Endothelial cell of umbilical vein (primary cell): ENCODE results near the gene ARMC3. TPM values are rescaled to one million over a fixed set of nuclear protein-coding genes. Genes with fewer than 3 reads are reported as not detected.

Experiments used
- BruUV-seq: library from RNA; stranded (reverse); fragments of 400-500 nt; replicated peaks from 2 replicates; lab custom pipeline; 2021; lab: Mats Ljungman, UMichigan
- CTCF ChIA-PET: fragments of 300-600, 350-600 bp; sonication (Branson Sonifier 250); formaldehyde crosslinking; loops from one replicate; lab custom pipeline; 2021; ENCODE audit warnings: antibody characterized with exemption, inconsistent platforms; lab: Charles Lee
- POLR2A ChIA-PET: fragments of 300-600, 350-600 bp; sonication (Branson Sonifier 250); formaldehyde crosslinking; loops from one replicate; lab custom pipeline; 2021; ENCODE audit warnings: antibody characterized with exemption, inconsistent platforms; lab: Charles Lee
- DNase-seq: peaks from one replicate; pipeline ENCODE4 v3.0.0-alpha.2; 2011; ENCODE audit warnings: low read depth, low spot score
- FAIRE-seq: peaks from 2 replicates; lab custom pipeline; 2011; peaks lifted over from hg19 to GRCh38; lab: Jason Lieb, UNC
- H2AFZ ChIP-seq: 2 replicates; pipeline ENCODE4 v1.6.0; 2012; ENCODE audit warnings: low read depth, low read length, control low read depth, inconsistent platforms
- H3K27ac ChIP-seq: 2 replicates; pipeline ENCODE4 v1.5.1; 2011; ENCODE audit warnings: low read depth, mild to moderate bottlenecking, control low read depth, low read length, moderate library complexity; ENCODE audit not compliant: insufficient read depth
- H3K27me3 ChIP-seq, 2 experiments: 2 replicates each; pipeline versions ENCODE4 v1.6.0 to v1.6.1; 2011; ENCODE audit warnings: low read length in 2 of 2, mixed read lengths in 1 of 2; ENCODE audit not compliant: control insufficient read depth in 2 of 2, insufficient read depth in 2 of 2
- H3K36me3 ChIP-seq, 2 experiments: 2 replicates in 1 of 2; 3 replicates in 1 of 2; pipeline ENCODE4 v1.5.1; 2011; ENCODE audit warnings: low read length in 2 of 2, mild to moderate bottlenecking in 1 of 2, moderate library complexity in 1 of 2; ENCODE audit not compliant: control insufficient read depth in 2 of 2, insufficient read depth in 2 of 2; ENCODE audit errors: extremely low read depth in 1 of 2
- H3K4me1 ChIP-seq: 3 replicates; pipeline ENCODE4 v1.5.1; 2011; ENCODE audit warnings: mild to moderate bottlenecking, low read length; ENCODE audit not compliant: control insufficient read depth, insufficient read depth; ENCODE audit errors: extremely low read depth
- H3K4me2 ChIP-seq: 2 replicates; pipeline ENCODE4 v1.6.1; 2011; ENCODE audit warnings: low read length, control low read depth, mixed read lengths; ENCODE audit not compliant: insufficient read depth
- H3K4me3 ChIP-seq, 3 experiments: fragments of 200-600 bp in 1 of 3; sonication (generic), shearing (Covaris generic) in 1 of 3; replicated peaks in 1 of 3; 2 replicates each; pipeline ENCODE4 v1.5.1; 2011 to 2016; ENCODE audit warnings: control low read depth in 3 of 3, low read length in 3 of 3, mild to moderate bottlenecking in 2 of 3, inconsistent platforms in 1 of 3, low read depth in 1 of 3, moderate library complexity in 1 of 3; ENCODE audit not compliant: insufficient read depth in 1 of 3
- H3K79me2 ChIP-seq: 2 replicates; pipeline ENCODE4 v1.6.0; 2012; ENCODE audit warnings: low read length, inconsistent platforms; ENCODE audit not compliant: control insufficient read depth, insufficient read depth
- H3K9ac ChIP-seq: replicated peaks from 2 replicates; pipeline ENCODE3; 2011; ENCODE audit warnings: low read length, control low read depth; ENCODE audit not compliant: insufficient read depth; ENCODE audit errors: extremely low read depth
- H3K9me1 ChIP-seq: replicated peaks from 3 replicates; pipeline ENCODE4 v1.6.0; 2011; ENCODE audit warnings: mild to moderate bottlenecking, low read length; ENCODE audit not compliant: control insufficient read depth, insufficient read depth; ENCODE audit errors: extremely low read depth
- H3K9me3 ChIP-seq: replicated peaks from 2 replicates; pipeline ENCODE4 v1.5.1; 2012; ENCODE audit warnings: low read length, inconsistent platforms; ENCODE audit not compliant: control insufficient read depth, insufficient read depth
- H4K20me1 ChIP-seq: replicated peaks from 2 replicates; pipeline ENCODE3; 2011; ENCODE audit warnings: mild to moderate bottlenecking, low read length; ENCODE audit not compliant: control insufficient read depth, insufficient read depth; ENCODE audit errors: extremely low read depth
- EZH2 ChIP-seq: IDR thresholded peaks from 2 replicates; pipeline ENCODE4 v1.6.1; 2012; ENCODE audit warnings: borderline replicate concordance, low read depth, mild to moderate bottlenecking, moderate library complexity, low read length, inconsistent platforms; ENCODE audit not compliant: severe bottlenecking
- GATA2 ChIP-seq: IDR thresholded peaks from 2 replicates; pipeline ENCODE4 v1.7.0; 2011; ENCODE audit warnings: low read depth, mild to moderate bottlenecking, moderate library complexity, mixed read lengths, low read length; ENCODE audit not compliant: insufficient read length, insufficient read depth
- JUN ChIP-seq: IDR thresholded peaks from 2 replicates; pipeline ENCODE4 v1.6.1; 2011; ENCODE audit warnings: borderline replicate concordance, low read depth; ENCODE audit not compliant: insufficient read length, insufficient read depth
- MYC ChIP-seq: IDR thresholded peaks from one replicate; pipeline ENCODE4 v1.6.1; 2011; ENCODE audit warnings: mild to moderate bottlenecking, low read depth, low read length
- POLR2AphosphoS5 ChIP-seq: IDR thresholded peaks from 2 replicates; pipeline ENCODE4 v1.6.1; 2012; ENCODE audit warnings: low read depth, mild to moderate bottlenecking, control low read depth, low read length, moderate library complexity; ENCODE audit not compliant: insufficient read depth
- dilution Hi-C: fragments of 300-500 bp; cut with MboI; formaldehyde crosslinking; loops from one replicate; pipeline ENCODE4 v1.15.0; 2019; ENCODE audit warnings: low sequenced_read_pairs; ENCODE audit not compliant: extremely low pct_ligation_motif_present
- intact Hi-C: fragments of 100-400 bp; cut with micrococcal nuclease; formaldehyde crosslinking; loops from one replicate; pipeline ENCODE4 v1.10.0; 2022
- polyA plus RNA-seq, 4 experiments: library from polyadenylated mRNA; depleted of rRNA in 3 of 4; stranded (reverse) in 3 of 4; unstranded in 1 of 4; fragments of >200 nt; gene quantifications; 2 replicates each; pipeline versions ENCODE4 v1.2.1 to v1.2.3, GENCODE V29; 2011 to 2012; ENCODE audit warnings: missing spikeins in 1 of 4
- total RNA-seq: library from RNA; stranded (reverse); gene quantifications from 2 replicates; pipeline ENCODE4 v1.2.3, GENCODE V29; 2021
- TF ChIP-seq, protein P1 (sequence below), 2 donors: IDR thresholded peaks; 1 replicate in 1 of 2; 2 replicates in 1 of 2; pipeline ENCODE4 v1.5.1; 2011; ENCODE audit warnings: low read length in 2 of 2, mild to moderate bottlenecking in 2 of 2, moderate library complexity in 2 of 2, control low read depth in 1 of 2, inconsistent platforms in 1 of 2, low read depth in 1 of 2; ENCODE audit not compliant: insufficient read depth in 1 of 2; ENCODE audit errors: extremely low read depth in 1 of 2
- TF ChIP-seq, protein P2 (sequence below): IDR thresholded peaks from 2 replicates; pipeline ENCODE4 v1.6.1; 2011; ENCODE audit not compliant: insufficient read depth, insufficient read length

Gene ARMC3
- total and polyA plus RNA-seq, 2 donors (not counting 3 experiments of a cell fraction or from before 2014, with no cell fraction given): not detected

DNA sequence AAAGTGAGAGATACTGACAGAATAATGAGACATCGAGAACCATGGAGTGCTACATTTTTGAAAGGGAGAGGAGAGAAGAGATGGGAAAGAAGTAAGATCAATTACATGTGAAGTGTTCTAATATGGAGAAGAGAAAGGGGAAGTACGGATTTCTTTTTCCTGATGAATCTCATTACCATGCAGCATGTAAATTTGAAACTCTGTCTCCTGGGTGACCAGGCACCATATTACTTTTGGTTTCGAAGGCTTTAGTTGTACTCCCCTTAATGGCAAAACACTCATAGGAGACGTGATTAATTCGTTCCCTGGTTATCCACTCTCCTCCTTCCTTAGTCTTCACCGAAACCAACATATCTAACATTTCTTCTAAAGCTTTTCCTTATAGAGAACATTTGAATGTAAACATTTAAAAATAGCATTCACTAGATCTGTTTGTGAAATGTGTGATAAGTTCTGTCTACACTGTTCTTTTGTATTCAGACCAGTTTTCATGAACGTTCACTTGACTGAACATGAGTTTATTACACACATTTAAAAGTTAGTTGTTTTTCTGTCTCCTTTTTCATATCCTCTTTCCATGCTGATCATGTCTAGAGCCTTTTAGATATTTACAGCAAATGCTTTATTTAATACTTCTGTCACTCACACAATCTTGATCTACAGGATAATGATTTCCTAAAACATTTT lies 87.3 kb downstream of the ARMC3 start:
- Histone ChIP-seq H3K9me3 (no peaks in the 10 kb centered on the region), H3K9ac (no peak overlapping the region), H3K79me2 (no peaks in the 10 kb centered on the region), H3K4me2 (no peak overlapping the region), H3K9me1 (no peaks in the 10 kb centered on the region), H2AFZ (no peak overlapping the region), H3K27me3 (no peaks in the 10 kb centered on the region), H3K36me3 (no peaks in the 10 kb centered on the region), H3K4me3 (no peak overlapping the region), H3K27ac (no peak overlapping the region), H4K20me1 (no peaks in the 10 kb centered on the region), H3K4me1 (no peaks in the 10 kb centered on the region)
- BruUV-seq: no TSS peak
- POLR2A ChIA-PET: no interaction called here
- FAIRE-seq (no peak), DNase-seq (no peak)
- CTCF ChIA-PET: no interaction called here
- dilution Hi-C loops: no loop called here
- intact Hi-C loops: no loop called here
- TF ChIP-seq, protein P1, sequence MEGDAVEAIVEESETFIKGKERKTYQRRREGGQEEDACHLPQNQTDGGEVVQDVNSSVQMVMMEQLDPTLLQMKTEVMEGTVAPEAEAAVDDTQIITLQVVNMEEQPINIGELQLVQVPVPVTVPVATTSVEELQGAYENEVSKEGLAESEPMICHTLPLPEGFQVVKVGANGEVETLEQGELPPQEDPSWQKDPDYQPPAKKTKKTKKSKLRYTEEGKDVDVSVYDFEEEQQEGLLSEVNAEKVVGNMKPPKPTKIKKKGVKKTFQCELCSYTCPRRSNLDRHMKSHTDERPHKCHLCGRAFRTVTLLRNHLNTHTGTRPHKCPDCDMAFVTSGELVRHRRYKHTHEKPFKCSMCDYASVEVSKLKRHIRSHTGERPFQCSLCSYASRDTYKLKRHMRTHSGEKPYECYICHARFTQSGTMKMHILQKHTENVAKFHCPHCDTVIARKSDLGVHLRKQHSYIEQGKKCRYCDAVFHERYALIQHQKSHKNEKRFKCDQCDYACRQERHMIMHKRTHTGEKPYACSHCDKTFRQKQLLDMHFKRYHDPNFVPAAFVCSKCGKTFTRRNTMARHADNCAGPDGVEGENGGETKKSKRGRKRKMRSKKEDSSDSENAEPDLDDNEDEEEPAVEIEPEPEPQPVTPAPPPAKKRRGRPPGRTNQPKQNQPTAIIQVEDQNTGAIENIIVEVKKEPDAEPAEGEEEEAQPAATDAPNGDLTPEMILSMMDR (IDR thresholded peaks at IDR 0.05; ENCODE audit: extremely low read depth in 1 of 2, insufficient read depth in 1 of 2, low read depth in 1 of 2, low read length in 2 of 2): no peak
- TF ChIP-seq, protein P2, sequence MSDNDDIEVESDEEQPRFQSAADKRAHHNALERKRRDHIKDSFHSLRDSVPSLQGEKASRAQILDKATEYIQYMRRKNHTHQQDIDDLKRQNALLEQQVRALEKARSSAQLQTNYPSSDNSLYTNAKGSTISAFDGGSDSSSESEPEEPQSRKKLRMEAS: no peak
- TF ChIP-seq MYC: no peak
- TF ChIP-seq EZH2: no peak

DNA sequence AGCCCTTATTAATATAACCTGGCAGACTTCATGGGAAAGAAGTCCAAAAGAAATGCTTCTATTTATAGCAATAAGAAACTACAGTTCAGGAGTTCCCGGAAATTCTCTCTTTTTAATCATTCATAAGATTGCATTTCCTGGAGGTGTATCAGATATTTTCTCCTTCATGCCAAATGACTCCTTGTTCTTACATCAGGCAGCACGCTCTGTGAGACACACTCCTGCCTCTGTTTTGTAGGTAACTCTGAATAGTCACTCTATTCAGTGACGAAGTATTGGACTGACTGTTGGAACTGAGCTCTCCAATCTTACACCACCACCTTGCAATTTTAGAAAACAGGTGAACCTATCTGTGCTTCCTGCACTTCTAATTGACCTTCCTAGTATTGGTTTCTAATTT lies 88.8 kb downstream of the ARMC3 start:
- H3K4me1 ChIP-seq: no peaks in the 10 kb centered on the region
- dilution Hi-C loops (no loop called here), intact Hi-C loops (no loop called here)
- no peak overlapping the region for H3K4me3 ChIP-seq
- H4K20me1 ChIP-seq: no peaks in the 10 kb centered on the region
- H3K27ac ChIP-seq: no peak overlapping the region
- H3K9me1 ChIP-seq: no peaks in the 10 kb centered on the region
- no peak overlapping the region for H3K9ac ChIP-seq
- ChIA-PET CTCF (no interaction called here), POLR2A (no interaction called here)
- FAIRE-seq: no peak
- BruUV-seq: no TSS peak
- no peaks in the 10 kb centered on the region for H3K27me3 ChIP-seq
- TF ChIP-seq GATA2 (no peak), POLR2AphosphoS5 (no peak), JUN (no peak)
- H3K79me2 ChIP-seq: no peaks in the 10 kb centered on the region
- H3K9me3 ChIP-seq: no peaks in the 10 kb centered on the region
- no peak overlapping the region for H2AFZ ChIP-seq
- no peak overlapping the region for H3K4me2 ChIP-seq
- no peaks in the 10 kb centered on the region for H3K36me3 ChIP-seq
- DNase-seq: no peak
